HG03558 (cell line): ENCODE measurements around the gene GP2.

Experiments used
- ATAC-seq: cut with Tn5 transposase; IDR thresholded peaks from one replicate; pipeline ENCODE4 v1.9.1; 2021; ENCODE audit warnings: moderate number of reproducible peaks; ENCODE audit not compliant: unreplicated experiment; ENCODE audit errors: extremely low read depth

The GP2 gene

DNA sequence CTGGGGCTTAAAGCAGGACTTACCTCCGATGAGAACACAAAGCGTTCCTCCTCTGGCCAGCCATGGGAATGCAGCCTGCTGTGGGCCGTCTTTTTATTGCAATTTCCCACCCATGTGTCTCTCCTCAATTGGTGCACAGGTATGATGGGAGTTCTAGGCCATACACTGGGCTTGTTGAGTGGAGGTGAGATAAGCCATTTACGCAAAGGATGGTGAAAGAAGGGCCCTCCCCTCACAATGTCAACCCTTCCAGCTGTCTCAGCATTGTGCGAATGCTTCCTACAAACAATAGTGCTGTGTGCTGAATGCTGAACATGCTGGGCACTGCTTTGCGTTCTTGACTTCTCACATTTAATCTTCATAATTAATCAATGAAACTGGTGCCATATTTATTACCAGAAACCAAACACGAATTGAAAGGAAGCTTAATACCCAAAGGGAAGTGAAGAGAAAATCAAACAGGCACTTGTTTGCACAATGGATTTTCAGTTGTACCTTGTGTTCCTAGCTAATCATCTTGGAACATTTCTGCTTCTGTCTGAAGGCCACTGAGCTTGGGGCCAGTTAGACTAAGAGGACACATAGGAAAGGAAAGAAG lies at the start of gene GP2:
Gene GP2, minus strand, starts transcription at position 70 of the 598 bp plus-strand sequence. CDS start 1,082 bp downstream, outside the sequence.
- no peak for ATAC-seq

DNA sequence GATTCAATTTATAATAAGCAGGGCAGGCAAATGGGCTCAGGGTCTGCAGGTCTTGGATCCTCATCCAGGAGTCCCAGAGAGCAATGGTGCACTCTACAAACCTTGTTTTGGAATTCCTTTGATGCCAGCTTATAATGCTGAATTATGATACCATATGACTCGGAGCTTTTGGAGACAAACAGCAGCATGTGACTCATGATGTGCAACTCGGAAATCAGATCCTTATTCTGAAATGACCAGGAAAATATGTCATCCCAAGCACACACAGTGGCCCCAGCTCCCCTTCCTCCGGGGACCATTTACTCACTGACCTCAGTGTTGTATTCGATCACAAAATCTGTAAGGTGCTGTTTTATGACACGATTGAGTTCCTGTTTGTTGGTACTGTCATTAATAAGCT lies 45.4 kb upstream of the GP2 start:
- ATAC-seq = no peak

DNA sequence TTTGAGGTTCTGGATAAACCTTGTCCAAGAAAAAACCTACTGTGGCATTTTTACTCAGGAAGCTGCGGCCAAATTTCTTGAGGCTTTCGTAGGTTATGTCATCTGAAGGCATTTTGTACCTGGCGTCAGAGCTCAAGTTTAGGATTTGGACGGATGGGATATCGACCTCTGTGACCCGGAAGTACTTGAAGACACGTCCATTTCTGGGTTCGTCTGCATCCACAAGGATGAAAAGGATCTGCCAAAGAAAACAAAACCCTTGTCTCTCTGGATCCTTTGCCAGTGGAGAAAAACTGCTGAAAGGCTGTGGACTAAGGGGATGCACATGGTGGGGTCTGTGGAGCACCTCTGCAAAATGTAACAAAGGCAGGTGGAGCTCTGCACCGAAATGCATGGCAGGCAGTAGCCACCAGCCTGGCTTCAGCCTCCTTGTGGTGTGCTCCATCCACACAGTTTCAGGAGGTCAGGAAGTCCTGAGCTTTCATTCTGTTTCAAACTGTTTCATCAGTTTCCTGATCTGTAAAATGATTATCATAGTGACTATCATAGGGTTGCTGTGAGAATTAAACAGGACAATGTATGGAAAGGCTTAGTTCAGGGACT lies 42.2 kb upstream of the GP2 start:
- no peak for ATAC-seq

DNA sequence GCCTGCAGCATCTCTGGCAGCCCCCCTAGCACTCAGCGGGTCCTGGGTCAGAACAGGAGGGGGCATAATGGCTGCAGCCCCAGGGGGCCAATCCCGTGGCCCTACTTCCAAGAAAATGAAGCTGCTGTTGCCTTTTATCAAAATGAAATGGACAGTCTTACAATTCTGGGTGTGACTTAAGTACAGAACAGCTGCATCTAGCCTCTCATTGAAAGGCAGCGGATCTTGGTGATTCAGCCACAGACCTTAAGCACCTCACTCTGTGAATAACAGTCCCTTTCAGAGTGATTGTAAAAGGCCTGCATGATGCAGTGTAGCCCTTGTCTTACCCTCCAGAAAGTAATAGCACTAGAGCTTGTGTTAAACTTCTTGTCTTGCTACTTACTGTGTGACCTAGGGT lies 36.7 kb upstream of the GP2 start:
- no peak for ATAC-seq

DNA sequence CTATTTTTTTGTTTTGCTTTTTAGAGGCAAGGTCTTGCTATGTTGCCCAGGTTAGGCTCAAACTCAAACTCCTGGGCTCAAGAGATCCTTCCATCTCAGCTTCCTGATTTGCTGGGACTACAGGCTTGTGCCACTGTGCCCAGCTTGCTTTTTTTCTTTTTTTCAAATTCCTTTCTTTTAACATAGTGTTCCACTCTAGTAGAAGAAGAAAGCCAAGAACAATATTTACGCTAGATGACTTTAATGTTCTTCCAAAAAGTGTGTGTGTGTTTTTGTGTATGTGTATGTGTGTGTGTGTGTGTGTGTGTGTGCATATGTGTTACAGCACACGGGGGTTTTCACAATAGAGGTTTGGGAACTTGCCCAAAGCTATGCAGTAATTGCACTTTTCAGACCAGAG lies 35.9 kb upstream of the GP2 start:
- no peak for ATAC-seq

DNA sequence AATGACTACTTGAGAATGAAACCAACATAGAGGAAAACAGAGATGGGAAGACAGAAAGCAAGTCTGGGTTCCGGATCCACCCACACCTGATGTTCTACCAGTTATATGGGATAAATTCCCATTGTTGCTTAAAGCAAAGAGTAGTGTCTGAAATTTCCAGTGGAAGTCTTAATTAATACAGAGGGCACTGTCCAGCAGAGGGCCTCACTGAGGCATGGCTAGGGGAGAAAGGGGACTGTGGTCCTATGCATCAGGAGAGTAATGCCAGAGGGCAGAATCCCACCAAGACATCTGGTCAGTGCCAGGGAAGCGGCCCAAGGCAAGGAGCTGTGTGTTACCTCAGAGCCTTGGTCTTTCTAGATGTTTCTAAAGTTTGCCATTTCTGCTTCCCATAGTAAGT lies 32.7 kb upstream of the GP2 start:
- ATAC-seq = no peak

DNA sequence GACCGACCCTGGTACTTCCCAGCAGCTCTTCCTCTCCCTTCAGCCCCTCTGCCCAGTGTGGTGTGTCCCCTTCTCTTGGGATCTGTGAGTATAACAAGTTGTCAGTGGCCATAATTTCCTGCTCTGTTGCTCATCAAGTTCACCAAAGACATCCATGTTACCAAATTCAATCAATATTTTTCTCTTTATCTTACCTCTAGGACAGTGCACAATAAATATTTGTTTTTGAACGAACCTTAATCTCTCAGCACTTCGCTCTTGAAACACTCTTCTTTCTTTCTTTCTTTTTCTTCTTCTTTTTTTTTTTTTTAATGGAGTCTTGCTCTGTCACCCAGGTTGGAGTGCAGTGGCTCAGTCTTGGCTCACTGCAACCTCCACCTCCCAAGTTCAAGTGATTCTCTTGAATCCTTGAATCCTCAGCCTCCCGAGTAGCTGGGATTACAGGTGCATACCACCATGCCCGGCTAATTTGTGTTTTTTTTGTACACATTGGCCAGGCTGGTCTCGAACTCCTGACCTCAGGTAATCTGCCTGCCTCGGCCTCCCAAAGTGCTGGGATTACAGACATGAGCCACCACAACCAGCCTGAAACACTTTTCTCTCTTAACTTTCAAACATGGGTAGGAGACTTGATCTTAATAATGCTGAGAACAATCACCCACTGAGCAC lies 27.9 kb upstream of the GP2 start:
- ATAC-seq = no peak

DNA sequence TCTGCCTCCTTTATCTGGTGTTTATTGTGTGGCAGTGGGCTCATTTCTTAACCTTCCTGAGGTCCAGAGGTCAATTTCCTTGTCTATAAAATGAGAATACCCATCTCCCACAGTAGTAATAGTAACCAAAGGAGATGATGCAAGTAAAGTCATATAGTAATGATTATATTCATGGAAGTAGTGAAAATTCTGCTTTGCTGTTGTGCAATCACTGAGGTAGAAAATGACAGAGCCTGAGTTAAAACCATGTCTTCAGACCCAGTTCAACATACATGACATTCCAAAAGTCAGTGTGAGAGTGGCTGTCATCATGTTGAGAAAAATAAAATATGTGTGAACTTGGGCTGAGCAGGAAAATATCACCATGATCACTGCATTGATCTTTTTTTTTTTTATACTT lies 26.1 kb upstream of the GP2 start:
- ATAC-seq = no peak

DNA sequence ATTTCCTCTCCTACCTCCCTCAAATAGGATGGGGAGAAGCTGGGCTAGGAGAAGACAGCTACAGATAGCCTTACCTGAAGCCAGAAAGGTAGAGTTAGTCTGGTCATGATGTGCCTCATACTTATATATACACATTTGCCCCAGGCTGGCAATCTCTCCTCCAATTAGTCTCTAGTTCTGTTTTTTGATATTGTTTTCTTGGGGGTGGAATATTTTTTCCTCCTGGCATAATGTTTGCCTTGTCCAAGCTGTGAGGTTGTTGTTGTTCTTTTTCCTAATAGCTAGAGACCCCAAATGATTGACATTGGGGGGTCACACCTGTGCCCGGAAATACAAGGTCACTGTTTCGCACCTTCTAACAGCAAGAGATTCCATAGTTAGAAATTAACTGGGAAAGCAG lies 25.3 kb upstream of the GP2 start, which contains the start of gene UMOD:
Gene UMOD, minus strand, starts transcription at position 101 of the 400 bp plus-strand sequence. CDS start 1,978 bp downstream, outside the sequence.
- no peak for ATAC-seq

DNA sequence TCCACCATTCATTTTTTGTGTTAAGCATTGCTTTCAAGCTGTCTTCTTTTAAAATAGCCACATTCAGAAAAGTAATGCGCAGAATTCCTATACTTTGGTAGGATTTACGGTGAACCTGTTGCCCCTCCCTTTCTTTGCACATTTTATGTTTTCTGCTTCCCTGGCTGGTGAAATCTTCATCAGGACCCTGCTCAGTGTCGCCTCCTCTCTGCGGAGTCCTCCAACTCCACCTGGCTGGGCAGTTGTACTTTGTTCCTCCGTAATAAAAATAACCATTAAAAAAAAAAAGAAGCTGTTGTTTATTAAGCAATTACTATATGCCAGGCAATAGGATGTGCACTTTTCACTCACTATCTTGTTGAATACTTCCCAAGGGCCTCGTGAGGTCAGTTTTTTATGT lies 22.3 kb upstream of the GP2 start:
- no peak for ATAC-seq

DNA sequence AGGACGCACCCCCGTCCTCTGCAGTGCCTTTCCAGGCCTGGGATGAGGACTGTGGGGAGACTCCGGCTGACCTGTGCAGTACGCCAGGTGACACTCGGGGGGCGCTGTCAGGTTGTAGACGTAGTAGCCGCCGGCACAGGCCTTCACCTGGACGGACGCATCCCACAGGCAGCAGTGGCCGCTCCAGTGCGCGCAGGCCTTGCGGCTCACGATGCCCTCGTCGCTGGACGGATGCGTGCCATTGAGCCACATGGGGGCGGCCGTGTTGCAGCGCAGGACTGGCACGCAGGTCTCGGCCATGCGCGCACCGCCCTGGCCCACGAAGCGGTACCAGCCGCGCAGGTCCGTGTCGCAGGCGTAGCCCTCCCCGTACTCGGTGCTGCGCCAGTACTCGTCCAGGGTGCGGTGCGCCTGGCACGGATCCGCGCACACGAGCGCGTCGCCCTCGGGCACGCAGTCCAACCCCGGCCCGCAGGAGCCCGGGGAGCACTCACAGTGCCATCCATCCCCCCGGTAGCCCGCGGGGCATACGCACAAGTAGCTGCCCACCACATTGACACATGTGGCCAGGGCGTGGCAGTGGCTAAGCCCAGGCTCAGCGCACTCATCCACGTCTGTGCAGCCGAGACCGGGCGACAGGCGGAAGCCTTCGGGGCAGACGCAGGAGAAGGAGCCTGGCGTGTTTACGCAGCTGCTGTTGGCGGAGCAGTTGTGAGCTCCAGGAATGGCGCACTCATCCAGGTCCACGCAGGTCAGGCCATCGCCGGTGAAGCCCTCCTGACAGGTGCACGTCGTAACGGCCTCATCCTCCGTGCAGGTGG lies 21.3 kb upstream of the GP2 start:
- ATAC-seq = no peak

DNA sequence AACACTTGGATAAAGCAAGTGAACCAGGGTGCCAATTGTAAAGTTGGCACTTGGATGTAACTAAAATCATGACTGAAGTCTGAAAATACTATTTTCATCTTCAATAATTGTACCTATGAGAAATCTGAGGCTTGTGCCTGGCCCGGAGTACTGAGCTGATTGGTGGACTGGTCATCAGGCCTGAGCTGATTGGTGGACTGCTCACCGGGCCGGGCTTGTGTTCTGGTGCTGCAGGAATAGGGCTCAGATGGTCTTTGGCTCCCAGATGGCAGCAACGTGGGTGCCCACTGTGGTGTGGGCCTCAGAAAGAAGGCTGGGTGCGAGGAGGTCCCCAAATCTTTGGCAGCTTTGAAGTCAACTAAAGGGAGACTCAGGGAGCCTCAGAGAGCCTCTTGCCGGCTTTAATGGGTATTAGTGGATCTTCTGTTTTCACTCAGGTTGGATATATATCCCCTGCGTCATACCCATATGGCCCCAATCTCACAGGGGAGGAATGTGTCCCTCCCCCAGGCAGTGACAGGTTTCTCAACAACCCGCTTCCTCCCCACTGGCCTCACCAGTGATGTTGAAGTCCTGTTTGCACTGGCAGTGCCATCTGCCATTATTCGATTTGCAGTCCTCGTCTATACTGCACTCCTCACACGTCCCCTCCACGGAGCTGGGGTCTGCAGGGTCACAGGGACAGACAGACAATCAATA lies 20.5 kb upstream of the GP2 start:
- ATAC-seq = no peak

DNA sequence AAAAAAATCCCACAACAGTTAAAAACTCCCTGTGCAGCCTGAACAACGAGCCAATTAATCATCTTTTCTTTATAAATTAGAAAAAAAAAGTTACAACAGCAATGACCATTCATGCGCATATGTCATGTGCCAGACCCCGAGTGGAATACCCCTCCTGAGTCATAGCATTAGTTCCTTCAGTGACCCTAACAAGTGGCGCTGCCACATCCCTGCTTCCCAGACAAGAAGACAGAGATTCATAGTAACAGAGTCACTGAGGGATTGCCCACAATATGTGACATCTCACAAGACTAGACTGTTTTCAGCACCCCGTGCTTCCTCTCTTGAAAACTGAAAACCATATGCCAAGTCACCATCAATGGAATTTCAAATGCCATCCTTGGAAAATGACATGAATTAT lies 17.3 kb upstream of the GP2 start:
- ATAC-seq = no peak

DNA sequence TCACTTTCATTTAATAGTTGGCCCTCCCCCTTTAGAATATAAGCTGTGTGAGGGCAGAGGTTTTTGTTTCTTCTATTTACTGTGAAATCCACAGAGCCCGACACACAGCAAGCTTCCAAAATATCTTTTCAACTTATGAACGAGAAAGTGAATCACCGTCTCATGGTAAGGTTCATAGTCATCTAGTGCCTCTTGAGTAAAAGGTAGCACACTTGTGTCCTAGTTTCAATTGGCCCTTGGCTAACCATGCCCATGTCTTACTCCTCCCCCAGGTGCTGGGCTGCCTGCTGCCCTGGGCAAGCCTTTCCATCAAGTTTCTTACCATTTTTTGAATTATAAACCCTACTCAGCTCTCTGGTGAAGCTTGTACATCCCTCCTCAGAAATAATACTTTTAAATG lies 12.4 kb upstream of the GP2 start:
- ATAC-seq = no peak

DNA sequence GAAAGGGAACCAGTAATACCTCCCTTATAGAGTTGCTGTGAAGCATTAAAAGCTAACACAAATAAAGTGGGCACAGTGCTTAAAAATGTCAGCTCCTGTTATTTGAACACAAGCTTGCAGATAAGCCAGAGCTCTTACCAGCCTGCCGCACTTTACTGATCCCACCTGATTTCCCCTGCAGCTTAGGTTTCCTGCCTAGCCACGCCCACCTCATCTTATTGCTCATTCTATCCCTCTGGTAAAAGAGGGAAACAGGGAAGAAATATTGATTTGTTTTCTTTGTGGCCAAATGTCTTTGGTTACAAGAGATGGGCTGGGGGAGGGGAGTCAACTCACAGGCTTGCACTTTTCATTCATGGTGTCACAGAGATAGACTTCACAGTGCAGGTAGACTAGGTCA lies 9.6 kb upstream of the GP2 start:
- no peak for ATAC-seq

DNA sequence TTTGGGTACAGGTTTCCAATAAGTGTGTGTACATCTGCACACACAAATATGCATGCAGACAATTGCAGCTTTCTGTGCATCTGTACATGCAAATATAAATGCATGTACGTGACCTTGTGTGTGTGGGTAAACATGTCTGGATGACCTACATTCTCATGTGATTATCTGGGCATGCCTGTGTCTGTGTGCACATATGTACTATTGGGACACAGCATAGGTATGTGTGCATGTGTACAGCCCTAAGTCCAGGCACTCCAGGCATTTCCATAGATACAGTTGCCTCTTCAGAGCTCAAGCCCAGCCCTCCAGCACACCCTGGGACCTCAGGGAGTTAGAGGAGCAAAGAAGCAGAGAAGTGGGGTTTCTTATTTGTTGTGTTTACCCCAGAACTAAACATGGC lies 7.1 kb upstream of the GP2 start:
- ATAC-seq = no peak

DNA sequence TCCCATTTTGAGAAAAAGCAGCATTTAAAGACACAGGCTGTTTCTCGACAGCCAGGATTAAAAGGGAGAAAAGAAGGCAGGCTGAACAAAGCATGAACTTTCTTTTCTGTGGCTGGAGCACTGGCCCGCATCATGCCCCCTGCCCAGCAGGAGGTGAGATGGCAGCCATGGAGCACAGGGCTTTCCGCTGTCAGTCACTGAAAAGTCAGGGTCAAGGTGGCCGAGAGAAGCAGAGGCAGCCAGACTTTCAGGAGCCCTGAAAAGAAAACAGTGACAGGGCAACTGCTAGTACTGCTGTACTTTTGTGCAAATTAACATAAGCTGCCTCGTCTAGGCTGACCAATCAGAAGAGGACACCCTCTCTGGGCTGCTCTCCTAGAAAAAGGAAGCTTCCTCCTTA lies 5.8 kb upstream of the GP2 start:
- ATAC-seq = no peak

DNA sequence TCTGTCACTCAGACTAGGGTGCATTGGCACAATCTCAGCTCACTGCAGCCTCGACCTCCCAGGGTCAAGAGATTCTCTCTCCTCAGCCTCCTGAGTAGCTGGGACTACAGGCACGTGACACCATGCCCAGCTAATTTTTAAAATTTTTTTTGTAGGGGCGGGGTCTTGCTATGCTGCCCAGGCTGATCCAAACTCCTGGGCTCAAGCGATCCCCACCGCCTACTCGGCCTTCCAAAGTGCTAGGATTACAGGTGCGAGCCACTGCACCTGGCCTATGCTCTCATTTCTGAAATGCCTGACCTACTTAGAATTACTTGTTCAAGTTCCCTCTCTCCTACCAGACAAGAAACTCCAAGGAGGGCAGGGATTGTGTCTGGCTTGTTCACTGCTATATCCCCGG lies 5.1 kb upstream of the GP2 start:
- ATAC-seq = no peak

DNA sequence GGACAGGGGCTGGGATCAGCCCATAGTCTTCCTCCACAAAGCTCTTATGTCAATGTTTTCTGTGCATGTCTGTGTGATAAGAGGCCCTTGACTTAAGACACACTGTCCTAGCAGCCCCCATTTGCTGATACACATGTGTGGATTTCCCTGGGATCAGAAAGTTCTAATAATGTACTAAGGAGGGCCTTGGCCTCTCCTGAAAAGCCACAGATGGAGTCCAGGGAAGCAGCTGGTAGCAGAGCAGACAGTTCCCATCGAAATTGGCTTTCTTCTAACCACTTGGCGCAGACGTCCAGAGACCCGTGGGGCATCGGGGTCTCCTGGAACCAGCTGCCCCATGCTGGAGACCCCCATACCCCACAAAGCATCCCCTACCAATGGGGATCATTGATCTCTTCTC lies 4.3 kb upstream of the GP2 start:
- no peak for ATAC-seq

DNA sequence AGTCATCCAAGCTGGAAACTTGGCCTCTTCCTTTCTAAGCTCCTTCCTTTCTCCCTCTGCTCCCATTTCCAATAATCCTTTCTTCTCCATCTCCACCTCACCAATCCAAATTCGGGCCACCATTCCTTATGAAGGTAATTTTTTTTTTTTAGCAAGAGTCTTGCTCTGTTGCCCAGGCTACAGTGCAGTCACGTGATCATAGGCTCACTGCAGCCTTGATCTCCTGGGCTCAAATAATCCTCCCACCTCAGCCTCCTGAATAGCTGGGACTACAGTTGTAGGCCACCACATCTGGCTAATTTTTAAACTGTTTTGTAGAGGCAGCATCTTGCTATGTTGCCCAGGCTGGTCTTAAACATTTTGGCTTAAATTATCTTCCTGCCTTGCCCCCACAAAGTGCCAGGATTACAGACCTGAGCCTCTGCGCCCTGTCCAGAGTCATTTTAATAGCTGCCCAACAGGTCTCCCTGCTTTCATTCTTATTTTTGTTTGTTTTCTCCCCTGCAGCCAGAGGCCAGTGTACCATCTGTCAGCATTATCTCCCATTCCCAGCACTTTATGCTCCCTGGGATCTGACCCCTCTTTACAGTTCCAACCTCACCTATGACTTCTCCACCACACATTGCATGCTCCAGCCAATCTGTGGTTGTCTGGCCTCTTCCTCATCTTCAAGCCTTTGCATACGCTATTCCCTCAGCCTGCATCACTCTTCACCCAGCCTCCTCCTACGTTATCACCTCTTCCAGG lies 2.3 kb upstream of the GP2 start:
- no peak for ATAC-seq
